Activated CD8-positive, alpha-beta memory T cell treated with anti-CD3 and anti-CD28 coated beads for 36 hours (primary cell): ENCODE results near the gene PTGER2. TPM values are rescaled to one million over a fixed set of nuclear protein-coding genes. Genes with fewer than 3 reads are reported as not detected.

Experiments used
- CTCF ChIA-PET: fragments of 350-600 bp; sonication (Branson Sonifier 250); formaldehyde crosslinking; loops from one replicate; lab custom pipeline; 2021; ENCODE audit warnings: antibody characterized with exemption; lab: Charles Lee
- POLR2A ChIA-PET: fragments of 350-600 bp; sonication (Branson Sonifier 250); formaldehyde crosslinking; loops from one replicate; lab custom pipeline; 2021; ENCODE audit warnings: antibody characterized with exemption; lab: Charles Lee
- total RNA-seq, 2 experiments: library from RNA; stranded (reverse); gene quantifications; one replicate each; pipeline ENCODE4 v1.2.3, GENCODE V29; 2021

PTGER2 gene
- total RNA-seq, 2 experiments from 2014 or later: 45.2 to 49.7 TPM

DNA sequence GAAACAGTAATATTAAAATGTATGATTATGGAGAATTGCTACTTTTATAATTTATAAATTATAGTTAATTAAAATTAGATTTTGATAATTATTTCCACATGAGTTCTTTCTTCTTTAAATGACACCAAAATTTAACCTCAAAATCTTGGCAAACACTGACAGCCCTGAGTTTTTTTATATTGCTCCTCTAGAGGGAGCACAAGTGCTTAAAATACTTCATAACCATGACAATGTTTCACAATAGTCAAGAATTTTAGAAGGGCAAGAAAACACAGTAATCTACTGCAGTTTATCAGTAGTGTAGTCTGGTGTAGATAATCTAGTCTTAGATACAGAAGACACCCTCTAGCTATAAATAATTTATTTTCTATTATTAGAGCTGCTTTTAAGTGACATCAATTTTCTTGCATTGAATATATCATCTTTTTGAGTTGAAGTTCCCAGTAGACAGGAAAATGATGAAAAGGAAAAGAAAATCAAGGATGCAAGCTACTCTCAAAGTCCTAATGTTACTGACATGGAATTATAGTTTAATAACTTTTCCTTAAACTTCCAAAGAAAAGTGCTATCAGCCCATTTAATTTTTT lies 14.3 kb upstream of the PTGER2 start:
- CTCF ChIA-PET: interaction anchor here (0.9 to 1.8 kb wide), 7 partner anchors 18 to 254 kb away, joined by 3 to 5 read pairs (median 3); no protein-coding TSS in a partner anchor
- POLR2A ChIA-PET: interaction anchor here (0.5 to 0.7 kb wide), 2 partner anchors 125 to 453 kb away, joined by 3 read pairs; no protein-coding TSS in a partner anchor

DNA sequence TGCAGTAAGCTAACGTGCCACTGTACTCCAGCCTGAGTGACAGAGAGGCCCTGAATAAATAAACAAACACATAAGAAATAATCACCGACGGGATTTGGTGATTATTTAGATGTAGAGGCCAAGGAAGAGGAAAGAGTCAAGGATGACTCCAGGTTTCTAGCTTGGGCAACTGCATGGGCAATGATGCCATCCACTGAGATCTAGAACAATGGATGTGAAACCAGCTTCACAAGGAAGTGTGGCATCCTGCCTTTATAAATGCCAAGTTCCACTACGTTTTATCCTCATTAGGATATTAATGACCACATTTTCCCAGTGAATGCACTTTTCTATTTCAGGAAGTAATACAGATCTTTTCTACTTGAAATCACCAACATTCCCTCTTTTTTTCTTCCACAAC lies 10.9 kb upstream of the PTGER2 start:
- CTCF ChIA-PET: interaction anchor here (0.6 kb wide), 1 partner anchor 16 kb away, joined by 3 read pairs; no protein-coding TSS in a partner anchor
- POLR2A ChIA-PET: no interaction called here

DNA sequence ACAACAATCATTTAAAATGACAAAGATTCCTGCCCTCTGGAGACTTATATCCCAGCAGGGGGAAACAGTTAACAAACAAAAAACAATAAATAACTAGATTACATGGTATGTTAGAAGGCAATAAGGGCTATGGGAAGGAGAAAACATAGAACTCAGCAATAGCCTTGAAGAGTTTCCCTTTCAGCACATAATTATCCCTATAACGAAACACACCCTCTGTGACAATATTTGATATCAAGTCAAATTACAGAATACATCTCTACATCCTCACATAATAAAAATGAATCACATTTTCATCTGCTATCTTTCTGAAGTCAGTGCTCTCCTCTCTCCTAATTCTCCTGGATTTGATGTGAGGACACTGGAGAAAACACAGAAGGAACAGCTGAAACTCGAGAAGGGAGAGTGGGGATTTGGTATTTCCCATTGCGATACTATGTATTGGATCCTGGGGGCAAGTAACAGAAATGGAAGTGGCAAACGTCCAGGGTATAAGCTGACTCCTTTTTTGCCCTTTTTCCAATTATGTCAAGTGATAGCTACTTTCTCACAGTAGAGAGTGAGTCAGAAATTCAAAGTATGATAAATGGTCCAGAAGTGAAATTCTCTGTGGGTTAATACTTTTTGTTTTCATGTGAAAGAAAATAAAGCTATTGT lies 9.7 kb upstream of the PTGER2 start:
- ChIA-PET POLR2A (no interaction called here), CTCF (interaction anchor here (0.6 to 1.2 kb wide), 2 partner anchors 11 to 388 kb away, joined by 3 read pairs; no protein-coding TSS in a partner anchor)

DNA sequence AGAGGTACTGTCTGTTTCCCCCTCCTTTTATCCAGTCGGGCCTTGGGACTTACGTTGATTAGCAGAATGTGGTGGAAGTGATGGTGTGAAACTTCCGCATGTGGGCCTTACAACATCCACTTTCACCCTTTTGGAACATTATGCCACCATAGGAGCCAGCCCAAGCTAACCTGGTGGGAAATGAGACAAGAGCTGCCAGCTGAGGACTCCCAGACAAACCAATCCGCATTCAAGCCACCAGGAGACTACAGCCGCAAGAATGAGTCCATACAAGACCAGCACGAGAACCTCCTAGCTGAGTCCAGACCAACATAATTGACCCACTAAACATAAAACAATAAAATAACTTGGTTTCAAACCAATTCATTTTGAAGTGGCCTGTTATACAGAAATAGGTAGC lies 9.1 kb upstream of the PTGER2 start:
- POLR2A ChIA-PET: no interaction called here
- CTCF ChIA-PET: interaction anchor here (0.7 to 1.2 kb wide), 2 partner anchors 11 to 164 kb away, joined by 3 to 5 read pairs; no protein-coding TSS in a partner anchor

DNA sequence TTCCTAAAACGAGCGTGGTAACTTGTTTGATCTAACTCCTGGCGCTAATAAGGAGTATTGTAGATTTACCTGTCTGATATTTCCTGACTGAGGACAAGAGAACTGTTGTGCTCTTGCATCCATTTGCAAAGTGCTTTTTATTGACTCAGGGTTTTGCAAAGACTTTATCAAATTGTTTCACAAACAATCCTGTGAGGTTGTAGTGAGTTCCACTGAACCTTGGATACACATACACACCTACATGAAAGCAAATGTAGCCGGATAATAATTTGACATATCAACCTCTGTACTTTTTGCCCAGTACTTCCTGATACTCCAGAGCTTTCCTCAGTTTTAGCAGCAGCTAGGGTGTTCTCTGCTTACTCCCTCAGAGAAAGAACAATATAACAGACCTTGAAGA lies 6.7 kb upstream of the PTGER2 start:
- ChIA-PET POLR2A (no interaction called here), CTCF (no interaction called here)

DNA sequence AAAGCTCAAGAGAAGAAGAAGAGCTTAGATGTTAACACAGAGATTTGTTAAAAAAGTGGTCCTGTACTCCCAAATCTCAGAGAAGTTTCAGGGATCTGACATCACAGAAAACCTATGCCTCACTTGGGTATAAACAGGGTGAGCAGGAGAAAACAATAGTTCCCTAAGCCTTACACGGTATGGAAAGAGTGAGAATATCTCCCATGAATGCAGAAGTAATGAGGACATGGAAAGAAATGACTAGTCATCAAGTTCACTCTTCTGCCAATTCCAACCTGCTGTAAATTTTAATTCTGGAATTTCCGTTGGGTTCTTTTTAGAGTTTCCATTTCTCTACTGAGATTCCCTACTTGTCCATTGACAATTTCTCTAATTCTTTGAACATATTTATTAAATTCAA lies 6.2 kb upstream of the PTGER2 start:
- POLR2A ChIA-PET: no interaction called here
- CTCF ChIA-PET: no interaction called here

DNA sequence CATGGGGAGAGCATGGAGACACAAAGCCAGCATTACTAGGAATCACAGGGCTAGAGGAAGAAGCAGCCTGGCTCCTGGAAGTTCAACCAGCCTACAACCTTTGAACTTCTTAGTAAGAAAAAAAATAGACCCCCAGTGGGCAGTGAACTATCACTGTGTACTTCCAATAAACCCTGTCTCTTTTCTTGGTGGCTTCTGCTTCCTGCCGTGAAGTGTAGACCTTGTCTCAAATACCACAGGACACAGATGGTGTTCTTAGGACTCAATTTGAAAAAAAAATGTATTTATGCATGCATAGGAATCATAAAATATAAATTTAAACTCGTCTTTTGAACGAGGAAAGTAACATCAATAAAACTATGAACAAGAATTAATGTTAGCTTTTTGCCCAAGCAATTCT lies 3.6 kb upstream of the PTGER2 start:
- POLR2A ChIA-PET: no interaction called here

DNA sequence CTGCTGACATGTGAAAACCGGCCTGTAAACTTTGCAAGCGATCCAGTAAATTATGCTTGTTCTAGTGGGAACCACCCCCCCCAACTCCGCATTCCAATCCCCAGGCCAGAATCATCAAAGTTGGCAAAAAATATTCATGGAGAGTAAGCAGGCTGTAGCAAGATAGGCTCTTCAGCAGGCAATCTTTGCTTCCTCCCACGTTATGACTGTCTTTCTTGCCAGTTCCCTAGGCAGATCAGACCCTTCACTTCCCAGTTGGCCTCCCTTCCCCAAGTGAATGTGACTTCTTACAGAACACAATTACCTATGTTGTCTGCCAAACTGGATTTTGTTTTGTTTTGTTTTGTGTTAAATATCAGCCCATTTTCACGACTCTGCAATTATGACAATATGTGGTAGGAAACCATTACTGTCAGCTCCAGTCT lies 1.2 kb upstream of the PTGER2 start:
- ChIA-PET POLR2A (interaction anchor here (2.4 kb wide), 1 partner anchor 38 kb away, joined by 12 read pairs; no protein-coding TSS in a partner anchor), CTCF (no interaction called here)

More for the DNA sequence above, 3.6 kb upstream of the PTGER2 start:
- CTCF ChIA-PET: interaction anchor here (1.3 to 1.7 kb wide), 2 partner anchors 15 to 21 kb away, joined by 4 read pairs; no protein-coding TSS in a partner anchor

DNA sequence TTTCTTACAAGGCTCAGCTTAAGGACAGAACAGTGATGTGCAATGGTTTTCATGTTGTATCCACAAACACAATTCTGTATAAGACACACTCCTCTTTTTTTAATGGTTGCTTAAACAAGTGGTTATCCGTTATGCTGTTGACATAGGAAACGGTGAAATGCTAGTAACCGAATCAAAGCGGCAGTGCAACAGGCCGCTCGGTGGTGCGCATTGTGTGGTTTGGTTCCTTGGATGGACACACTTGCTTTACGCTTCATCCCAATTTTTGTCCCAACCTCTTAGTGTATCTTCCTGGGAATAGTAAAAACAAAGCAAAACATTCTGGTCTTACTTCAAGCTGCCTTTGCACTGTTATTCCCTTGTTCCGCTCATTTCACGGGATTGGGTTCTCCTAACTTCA lies 650 bp upstream of the PTGER2 start:
- CTCF ChIA-PET: interaction anchor here (1.8 kb wide), 1 partner anchor 12 kb away, joined by 7 read pairs; no protein-coding TSS in a partner anchor
- POLR2A ChIA-PET: interaction anchor here (1.6 to 2.4 kb wide), 4 partner anchors 11 to 90 kb away, joined by 7 to 12 read pairs (median 8); no protein-coding TSS in a partner anchor

DNA sequence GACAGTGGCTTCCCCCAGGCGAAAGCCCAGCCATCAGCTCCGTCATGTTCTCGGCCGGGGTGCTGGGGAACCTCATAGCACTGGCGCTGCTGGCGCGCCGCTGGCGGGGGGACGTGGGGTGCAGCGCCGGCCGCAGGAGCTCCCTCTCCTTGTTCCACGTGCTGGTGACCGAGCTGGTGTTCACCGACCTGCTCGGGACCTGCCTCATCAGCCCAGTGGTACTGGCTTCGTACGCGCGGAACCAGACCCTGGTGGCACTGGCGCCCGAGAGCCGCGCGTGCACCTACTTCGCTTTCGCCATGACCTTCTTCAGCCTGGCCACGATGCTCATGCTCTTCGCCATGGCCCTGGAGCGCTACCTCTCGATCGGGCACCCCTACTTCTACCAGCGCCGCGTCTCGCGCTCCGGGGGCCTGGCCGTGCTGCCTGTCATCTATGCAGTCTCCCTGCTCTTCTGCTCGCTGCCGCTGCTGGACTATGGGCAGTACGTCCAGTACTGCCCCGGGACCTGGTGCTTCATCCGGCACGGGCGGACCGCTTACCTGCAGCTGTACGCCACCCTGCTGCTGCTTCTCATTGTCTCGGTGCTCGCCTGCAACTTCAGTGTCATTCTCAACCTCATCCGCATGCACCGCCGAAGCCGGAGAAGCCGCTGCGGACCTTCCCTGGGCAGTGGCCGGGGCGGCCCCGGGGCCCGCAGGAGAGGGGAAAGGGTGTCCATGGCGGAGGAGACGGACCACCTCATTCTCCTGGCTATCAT lies 663 bp downstream of the PTGER2 start:
- CTCF ChIA-PET: interaction anchor here (1.3 to 1.8 kb wide), 2 partner anchors 10 kb away, joined by 3 to 7 read pairs; no protein-coding TSS in a partner anchor
- POLR2A ChIA-PET: interaction anchor here (0.7 to 2.4 kb wide), 5 partner anchors 10 to 238 kb away, joined by 3 to 12 read pairs (median 8); partner anchors contain the start of genes GPR137C and TXNDC16

DNA sequence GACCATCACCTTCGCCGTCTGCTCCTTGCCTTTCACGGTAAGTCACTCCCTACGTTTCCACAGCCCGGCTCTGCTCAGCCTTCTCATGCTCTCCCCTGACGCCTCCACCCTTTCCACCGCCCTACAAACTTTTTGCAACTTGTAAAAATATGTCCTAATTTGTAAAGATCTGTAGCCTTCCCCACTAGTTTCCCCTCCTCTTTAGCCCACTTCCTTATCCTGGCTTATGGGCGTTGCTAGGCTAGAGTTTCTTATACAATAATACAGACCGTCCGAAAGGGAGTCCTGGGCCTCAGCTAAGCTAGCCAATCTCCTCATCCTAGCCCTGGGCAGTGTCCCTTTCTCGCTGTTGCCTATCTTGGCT lies 1.2 kb downstream of the PTGER2 start:
- CTCF ChIA-PET: interaction anchor here (1.3 kb wide), 1 partner anchor 10 kb away, joined by 3 read pairs; no protein-coding TSS in a partner anchor
- POLR2A ChIA-PET: interaction anchor here (2.4 kb wide), 1 partner anchor 36 kb away, joined by 12 read pairs; no protein-coding TSS in a partner anchor

DNA sequence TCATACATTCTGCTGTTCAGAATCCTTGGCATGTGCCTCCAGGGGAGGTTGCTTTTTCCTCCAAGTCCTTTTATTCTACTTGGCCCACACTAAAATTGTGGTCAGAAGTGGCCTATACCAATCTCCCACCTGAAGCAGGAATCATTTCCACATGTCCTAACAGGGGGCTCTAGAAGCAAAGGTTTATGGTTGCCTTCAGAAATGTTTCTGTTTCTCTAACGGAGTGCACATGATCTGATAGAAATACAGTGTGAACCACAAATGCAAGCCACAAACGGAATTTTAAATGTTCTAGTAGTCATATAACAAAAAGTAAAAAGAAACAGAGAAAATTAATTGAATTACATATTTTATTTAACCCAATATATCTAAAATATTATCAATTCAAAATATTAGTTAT lies 4.0 kb downstream of the PTGER2 start:
- POLR2A ChIA-PET: interaction anchor here (1.9 kb wide), 1 partner anchor 9 kb away, joined by 4 read pairs; no protein-coding TSS in a partner anchor
- CTCF ChIA-PET: interaction anchor here (1.3 to 2.3 kb wide), 2 partner anchors 9 to 17 kb away, joined by 4 to 9 read pairs; no protein-coding TSS in a partner anchor

DNA sequence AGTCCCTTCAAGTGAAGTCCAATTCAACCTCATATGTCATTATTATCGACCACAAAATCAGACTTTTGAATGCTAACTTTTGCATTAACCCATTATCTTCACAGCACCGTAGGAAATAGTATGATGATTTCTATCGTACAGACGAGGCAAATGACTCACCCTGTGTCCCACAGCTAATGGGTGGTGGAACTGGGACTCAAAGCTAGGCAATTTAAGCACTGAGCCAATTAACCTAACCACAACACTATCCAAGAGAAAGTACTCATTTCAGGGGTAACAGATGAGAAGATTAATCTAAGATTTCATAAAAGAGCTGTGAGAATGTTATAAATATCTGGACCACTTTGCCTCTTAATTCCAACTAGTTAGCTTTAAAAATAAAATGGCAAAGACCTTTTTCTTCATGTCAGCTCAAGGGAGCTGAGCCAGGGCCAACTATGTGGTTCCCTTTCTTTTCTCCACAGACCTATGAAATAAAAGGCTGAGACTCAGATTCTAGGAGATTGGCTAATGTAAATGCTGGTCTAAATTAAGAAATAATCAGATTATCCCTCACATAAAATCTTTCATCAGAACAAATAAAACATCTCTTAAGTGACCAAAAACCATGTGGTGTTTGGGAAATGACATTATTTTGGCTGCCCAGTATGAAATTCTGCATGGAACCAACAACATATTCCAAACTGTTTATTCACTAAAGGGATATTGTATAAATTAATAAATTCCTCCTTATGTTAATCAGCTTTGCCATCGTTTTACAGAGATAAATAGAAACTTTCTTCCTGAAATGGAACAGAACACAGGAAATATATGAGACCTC lies 4.9 kb downstream of the PTGER2 start:
- CTCF ChIA-PET: interaction anchor here (2.3 kb wide), 1 partner anchor 8 kb away, joined by 9 read pairs; no protein-coding TSS in a partner anchor
- POLR2A ChIA-PET: interaction anchor here (1.9 kb wide), 1 partner anchor 8 kb away, joined by 4 read pairs; no protein-coding TSS in a partner anchor

DNA sequence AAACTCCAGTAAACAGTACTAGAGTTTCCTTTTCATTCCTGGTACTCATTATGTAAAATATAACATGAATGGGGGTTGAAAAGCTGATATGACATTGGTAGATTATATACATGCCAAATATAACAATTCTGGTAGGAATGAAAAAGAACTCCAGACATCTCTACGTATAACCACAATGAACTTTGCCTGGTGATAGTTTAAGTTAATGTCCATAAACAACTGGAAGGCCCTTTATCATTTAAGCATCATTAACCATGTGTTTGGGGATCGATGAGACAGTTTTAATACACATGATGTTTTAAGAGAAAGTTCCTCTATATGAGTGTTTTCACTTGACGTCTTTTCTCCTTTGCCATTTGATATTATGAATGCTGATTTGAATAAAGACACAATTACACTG lies 5.8 kb downstream of the PTGER2 start:
- POLR2A ChIA-PET: no interaction called here
- CTCF ChIA-PET: no interaction called here

DNA sequence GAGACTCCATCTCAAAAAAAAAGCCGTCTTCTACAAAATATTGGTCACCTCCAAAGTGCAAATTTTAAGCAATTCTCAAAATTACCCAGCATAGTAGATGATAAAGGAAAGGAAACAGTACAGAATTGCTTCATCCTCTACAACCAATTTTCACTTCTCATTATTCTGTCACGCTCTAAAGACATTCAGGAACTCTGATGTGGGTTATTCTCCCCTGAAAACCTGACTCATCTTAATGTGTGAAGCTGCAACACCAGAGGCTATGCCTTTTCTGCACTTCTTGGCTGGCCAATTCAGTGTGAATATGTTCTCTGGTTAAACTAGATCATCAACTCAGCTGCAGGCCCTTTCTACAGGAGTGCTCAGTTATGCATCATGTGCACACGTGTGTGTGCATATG lies 11.0 kb downstream of the PTGER2 start:
- ChIA-PET POLR2A (interaction anchor here (2.7 kb wide), 1 partner anchor 11 kb away, joined by 7 read pairs; the partner anchor contains the start of gene PTGER2), CTCF (interaction anchor here (0.9 to 2.3 kb wide), 4 partner anchors 11 to 75 kb away, joined by 3 to 7 read pairs (median 4); partner anchors contain the start of gene PTGER2)

DNA sequence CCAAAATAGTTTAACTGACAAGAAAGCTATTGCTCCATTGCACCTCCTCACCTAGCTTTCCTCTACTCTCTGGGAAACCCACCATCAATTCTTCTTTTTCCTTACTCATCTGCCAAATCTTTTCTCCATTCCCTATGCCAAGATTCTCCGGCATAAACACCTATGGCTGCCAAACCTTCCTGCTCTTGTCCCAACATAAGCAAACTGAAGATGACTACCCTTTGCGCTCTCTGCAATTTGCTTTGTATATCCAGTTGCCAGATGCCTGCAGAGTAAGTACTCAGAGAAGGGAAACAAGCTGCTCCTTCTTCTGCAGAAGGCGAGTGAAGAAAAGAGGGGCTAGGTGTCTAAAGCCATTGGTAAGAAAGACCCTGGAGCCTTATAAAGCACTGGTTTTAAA lies 11.5 kb downstream of the PTGER2 start:
- POLR2A ChIA-PET: interaction anchor here (2.7 kb wide), 1 partner anchor 12 kb away, joined by 7 read pairs; the partner anchor contains the start of gene PTGER2
- CTCF ChIA-PET: interaction anchor here (0.9 to 2.3 kb wide), 4 partner anchors 8 to 74 kb away, joined by 4 to 9 read pairs (median 6); partner anchors contain the start of gene PTGER2

DNA sequence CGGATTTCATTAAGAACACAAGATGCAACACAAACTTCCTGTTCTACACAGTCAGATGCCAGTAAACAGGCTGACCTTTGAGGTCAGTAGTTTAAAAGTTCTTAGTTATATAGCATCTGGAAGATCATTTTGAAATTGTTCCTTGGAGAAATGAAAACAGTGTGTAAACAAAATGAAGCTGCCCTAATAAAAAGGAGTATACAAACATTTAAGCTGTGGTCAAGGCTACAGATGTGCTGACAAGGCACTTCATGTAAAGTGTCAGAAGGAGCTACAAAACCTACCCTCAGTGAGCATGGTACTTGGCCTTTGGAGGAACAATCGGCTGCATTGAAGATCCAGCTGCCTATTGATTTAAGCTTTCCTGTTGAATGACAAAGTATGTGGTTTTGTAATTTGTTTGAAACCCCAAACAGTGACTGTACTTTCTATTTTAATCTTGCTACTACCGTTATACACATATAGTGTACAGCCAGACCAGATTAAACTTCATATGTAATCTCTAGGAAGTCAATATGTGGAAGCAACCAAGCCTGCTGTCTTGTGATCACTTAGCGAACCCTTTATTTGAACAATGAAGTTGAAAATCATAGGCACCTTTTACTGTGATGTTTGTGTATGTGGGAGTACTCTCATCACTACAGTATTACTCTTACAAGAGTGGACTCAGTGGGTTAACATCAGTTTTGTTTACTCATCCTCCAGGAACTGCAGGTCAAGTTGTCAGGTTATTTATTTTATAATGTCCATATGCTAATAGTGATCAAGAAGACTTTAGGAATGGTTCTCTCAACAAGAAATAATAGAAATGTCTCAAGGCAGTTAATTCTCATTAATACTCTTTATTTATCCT lies 13.5 kb downstream of the PTGER2 start:
- ChIA-PET CTCF (interaction anchor here (2.2 kb wide), 1 partner anchor 10 kb away, joined by 9 read pairs; no protein-coding TSS in a partner anchor), POLR2A (interaction anchor here (0.5 to 1.9 kb wide), 4 partner anchors 10 to 45 kb away, joined by 3 to 9 read pairs (median 5); partner anchors contain the start of gene PTGER2)
